Hepatocyte (in vitro differentiated cells): Measurements from ENCODE around the gene TMEM39A. TPM values are rescaled to one million over a fixed set of nuclear protein-coding genes. Genes with fewer than 3 reads are reported as not detected.

Source experiments
- DNase-seq: peaks from one replicate; pipeline ENCODE4 v3.0.0-alpha.2; 2016; ENCODE audit warnings: low spot score
- H2AFZ ChIP-seq: fragments of 200-600 bp; sonication (generic); 2 replicates; pipeline ENCODE4 v1.6.0; 2016; ENCODE audit warnings: antibody characterized with exemption, mild to moderate bottlenecking
- H3K27ac ChIP-seq: fragments of 200-600 bp; sonication (generic); 2 replicates; pipeline ENCODE4 v1.5.1; 2016; ENCODE audit warnings: mild to moderate bottlenecking
- H3K27me3 ChIP-seq: fragments of 200-600 bp; sonication (generic); 2 replicates; pipeline ENCODE4 v1.6.1; 2016
- H3K36me3 ChIP-seq: fragments of 200-600 bp; sonication (generic); replicated peaks from 2 replicates; pipeline ENCODE4 v1.5.1; 2016; ENCODE audit warnings: low read depth; ENCODE audit not compliant: insufficient read depth
- H3K4me1 ChIP-seq: fragments of 200-600 bp; sonication (generic); 2 replicates; pipeline ENCODE4 v1.5.1; 2016; ENCODE audit warnings: mild to moderate bottlenecking, moderate library complexity; ENCODE audit not compliant: insufficient read depth
- H3K4me2 ChIP-seq: fragments of 200-600 bp; sonication (generic); 2 replicates; pipeline ENCODE4 v1.6.0; 2016
- H3K4me3 ChIP-seq: fragments of 200-600 bp; sonication (generic); 2 replicates; pipeline ENCODE4 v1.5.1; 2016; ENCODE audit warnings: mild to moderate bottlenecking
- H3K79me2 ChIP-seq: fragments of 200-600 bp; sonication (generic); 2 replicates; pipeline ENCODE4 v1.6.0; 2017; ENCODE audit warnings: mild to moderate bottlenecking
- H3K9me2 ChIP-seq: fragments of 200-600 bp; sonication (generic); replicated peaks from 2 replicates; pipeline ENCODE4 v1.6.0; 2017; ENCODE audit warnings: mild to moderate bottlenecking; ENCODE audit not compliant: insufficient read depth
- H3K9me3 ChIP-seq: fragments of 200-600 bp; sonication (generic); 2 replicates; pipeline ENCODE4 v1.5.1; 2016; ENCODE audit warnings: low read depth, mild to moderate bottlenecking
- H4K20me1 ChIP-seq: fragments of 200-600 bp; sonication (generic); 2 replicates; pipeline ENCODE4 v1.6.0; 2016; ENCODE audit warnings: mild to moderate bottlenecking; ENCODE audit not compliant: insufficient read depth, poor library complexity, severe bottlenecking
- EZH2 ChIP-seq: fragments of 200-600 bp; sonication (generic); IDR thresholded peaks from 2 replicates; pipeline ENCODE4 v1.6.1; 2016; ENCODE audit warnings: antibody characterized with exemption, mild to moderate bottlenecking, borderline replicate concordance
- EZH2phosphoT487 ChIP-seq: fragments of 200-600 bp; sonication (generic); IDR thresholded peaks from one replicate; pipeline ENCODE4 v1.6.1; 2018; ENCODE audit warnings: antibody characterized with exemption, mild to moderate bottlenecking, low read depth, moderate library complexity; ENCODE audit not compliant: unreplicated experiment, severe bottlenecking
- WGBS: methylation state at CpG from one replicate; pipeline ENCODE4 v1.1.6; 2016; ENCODE audit warnings: low lambda C conversion rate; ENCODE audit errors: missing lambda C conversion rate; 5-methylcytosine and 5-hydroxymethylcytosine counted together
- polyA plus RNA-seq: library from polyadenylated mRNA; unstranded; fragments of >200 nt; fragmentation: Nextera tagmentation; extraction: Ambion mirVana; gene quantifications from 2 replicates; pipeline ENCODE4 v1.2.1, GENCODE V29; 2016
- total RNA-seq: library from RNA; depleted of rRNA; stranded (reverse); fragments of >200 nt; gene quantifications from 2 replicates; pipeline ENCODE4 v1.2.3, GENCODE V29; 2014
- TF ChIP-seq, protein P1 (sequence below): fragments of 200-600 bp; sonication (generic); IDR thresholded peaks from 2 replicates; pipeline ENCODE4 v1.5.1; 2016; ENCODE audit warnings: antibody characterized with exemption, mild to moderate bottlenecking; ENCODE audit not compliant: poor library complexity

TMEM39A gene
- total and polyA plus RNA-seq, 2 experiments from 2014 or later: 46.2 to 77.0 TPM

DNA sequence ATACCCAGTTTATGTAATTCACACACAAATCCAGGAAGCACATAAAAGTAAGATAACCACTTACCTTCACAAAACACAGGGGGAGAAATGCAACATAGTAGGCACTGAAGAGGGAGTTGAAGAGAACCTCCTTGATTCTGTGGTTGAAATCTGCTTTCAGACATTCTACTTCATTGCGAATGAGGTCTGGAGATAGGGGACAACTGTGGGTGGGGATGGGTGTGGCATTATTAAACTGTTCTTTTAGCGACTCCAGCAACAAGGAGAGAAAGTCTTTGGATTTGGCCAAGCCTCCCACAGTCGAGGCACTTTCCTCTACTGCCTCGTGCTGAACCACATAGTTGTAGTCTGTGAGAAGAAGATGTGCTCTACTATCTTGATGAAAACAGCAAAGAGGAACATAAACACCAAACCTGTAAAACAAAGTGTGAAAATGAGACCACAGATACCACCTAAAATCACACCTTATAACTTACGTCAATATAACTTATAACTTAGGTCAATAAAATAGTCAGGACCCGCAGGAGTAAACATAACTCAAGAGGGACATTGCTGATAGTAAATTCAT, 25.6 kb downstream of the TMEM39A start:
- DNase-seq: no peak
- Histone ChIP-seq H3K36me3 (no peaks in the 10 kb centered on the region), H3K4me2 (no peak overlapping the region)

DNA sequence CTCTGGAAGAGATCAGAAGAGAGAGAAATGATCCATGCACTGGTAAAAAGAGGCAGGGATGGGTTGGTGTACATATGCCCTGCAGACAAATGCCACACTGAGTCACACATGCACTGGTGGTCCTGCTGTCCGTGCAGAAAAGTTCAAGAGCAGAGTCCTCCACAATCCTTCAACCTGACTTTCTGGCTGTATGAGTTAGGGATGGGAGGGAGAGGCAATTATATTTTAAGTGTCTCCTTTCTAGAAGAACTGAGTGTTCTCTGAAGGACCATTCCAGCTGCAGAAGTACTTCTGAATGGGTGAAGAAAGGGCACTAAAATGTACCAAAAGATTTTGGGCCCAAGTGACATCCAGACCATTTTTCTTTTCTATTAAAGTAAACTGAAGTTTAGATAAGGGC, 26.4 kb downstream of the TMEM39A start:
- H3K4me2 ChIP-seq: no peak overlapping the region
- H3K79me2 ChIP-seq: peaks cover 2% of the 10 kb centered on the region
- no peaks in the 10 kb centered on the region for H3K27me3 ChIP-seq
- H3K36me3 ChIP-seq: no peaks in the 10 kb centered on the region
- H3K9me3 ChIP-seq: no peaks in the 10 kb centered on the region
- no peak overlapping the region for H3K4me3 ChIP-seq
- DNase-seq: no peak
- H2AFZ ChIP-seq: no peak overlapping the region
- WGBS: 100% methylated on average over 1 of the region's 1 CpG
- no peaks in the 10 kb centered on the region for H3K9me2 ChIP-seq
- no peaks in the 10 kb centered on the region for H4K20me1 ChIP-seq
- no peaks in the 10 kb centered on the region for H3K4me1 ChIP-seq
- H3K27ac ChIP-seq: no peak overlapping the region
- TF ChIP-seq EZH2 (no peak), EZH2phosphoT487 (no peak)
- TF ChIP-seq, protein P1, sequence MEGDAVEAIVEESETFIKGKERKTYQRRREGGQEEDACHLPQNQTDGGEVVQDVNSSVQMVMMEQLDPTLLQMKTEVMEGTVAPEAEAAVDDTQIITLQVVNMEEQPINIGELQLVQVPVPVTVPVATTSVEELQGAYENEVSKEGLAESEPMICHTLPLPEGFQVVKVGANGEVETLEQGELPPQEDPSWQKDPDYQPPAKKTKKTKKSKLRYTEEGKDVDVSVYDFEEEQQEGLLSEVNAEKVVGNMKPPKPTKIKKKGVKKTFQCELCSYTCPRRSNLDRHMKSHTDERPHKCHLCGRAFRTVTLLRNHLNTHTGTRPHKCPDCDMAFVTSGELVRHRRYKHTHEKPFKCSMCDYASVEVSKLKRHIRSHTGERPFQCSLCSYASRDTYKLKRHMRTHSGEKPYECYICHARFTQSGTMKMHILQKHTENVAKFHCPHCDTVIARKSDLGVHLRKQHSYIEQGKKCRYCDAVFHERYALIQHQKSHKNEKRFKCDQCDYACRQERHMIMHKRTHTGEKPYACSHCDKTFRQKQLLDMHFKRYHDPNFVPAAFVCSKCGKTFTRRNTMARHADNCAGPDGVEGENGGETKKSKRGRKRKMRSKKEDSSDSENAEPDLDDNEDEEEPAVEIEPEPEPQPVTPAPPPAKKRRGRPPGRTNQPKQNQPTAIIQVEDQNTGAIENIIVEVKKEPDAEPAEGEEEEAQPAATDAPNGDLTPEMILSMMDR: no peak

More for the DNA sequence above, 25.6 kb downstream of the TMEM39A start:
- TF ChIP-seq, protein P1: no peak
- no peak for TF ChIP-seq EZH2
- TF ChIP-seq EZH2phosphoT487: no peak
- Histone ChIP-seq H3K9me2 (no peaks in the 10 kb centered on the region), H3K9me3 (no peaks in the 10 kb centered on the region), H3K4me3 (no peak overlapping the region), H4K20me1 (no peaks in the 10 kb centered on the region), H3K27me3 (no peaks in the 10 kb centered on the region), H3K4me1 (no peaks in the 10 kb centered on the region), H3K79me2 (peaks cover 2% of the 10 kb centered on the region), H2AFZ (no peak overlapping the region), H3K27ac (no peak overlapping the region)
- 93% methylated on average over 6 of the region's 6 CpGs for WGBS

DNA sequence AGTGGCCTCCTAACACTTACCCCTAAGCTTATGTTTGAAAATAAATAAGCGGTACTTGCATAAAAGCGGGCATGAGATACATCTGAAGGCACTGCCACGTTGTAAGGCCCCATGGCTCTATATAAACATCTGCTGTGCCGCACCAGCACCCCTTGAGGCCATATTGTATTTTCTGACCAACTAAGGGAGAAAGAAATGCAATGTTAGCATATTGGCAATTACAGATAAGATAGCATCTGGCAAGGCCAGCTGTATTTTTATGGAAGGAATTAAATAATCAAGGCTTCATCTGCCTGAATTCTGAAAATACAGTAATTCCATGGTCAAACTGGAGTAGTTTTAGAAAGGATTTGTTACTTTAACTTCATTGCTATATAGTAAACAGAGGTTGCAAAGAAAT, 28.7 kb downstream of the TMEM39A start:
- no peaks in the 10 kb centered on the region for H3K4me1 ChIP-seq
- 92% methylated on average over 4 of the region's 4 CpGs for WGBS
- no peak overlapping the region for H3K4me2 ChIP-seq
- peaks cover 12% of the 10 kb centered on the region for H3K36me3 ChIP-seq
- no peak overlapping the region for H2AFZ ChIP-seq
- H3K27me3 ChIP-seq: no peaks in the 10 kb centered on the region
- H4K20me1 ChIP-seq: no peaks in the 10 kb centered on the region
- no peak for DNase-seq
- H3K79me2 ChIP-seq: no peaks in the 10 kb centered on the region
- H3K4me3 ChIP-seq: no peak overlapping the region
- TF ChIP-seq, protein P1: no peak
- H3K9me3 ChIP-seq: peaks cover 10% of the 10 kb centered on the region
- H3K27ac ChIP-seq: no peak overlapping the region
- no peaks in the 10 kb centered on the region for H3K9me2 ChIP-seq
